UCSD-AML1 (cell line): Measurements from ENCODE around the gene IL1R2.

Experiments used
- DNase-seq: peaks from one replicate; lab custom pipeline; 2025; ENCODE audit not compliant: unreplicated experiment; lab: John Stamatoyannopoulos, UW

IL1R2 gene

DNA sequence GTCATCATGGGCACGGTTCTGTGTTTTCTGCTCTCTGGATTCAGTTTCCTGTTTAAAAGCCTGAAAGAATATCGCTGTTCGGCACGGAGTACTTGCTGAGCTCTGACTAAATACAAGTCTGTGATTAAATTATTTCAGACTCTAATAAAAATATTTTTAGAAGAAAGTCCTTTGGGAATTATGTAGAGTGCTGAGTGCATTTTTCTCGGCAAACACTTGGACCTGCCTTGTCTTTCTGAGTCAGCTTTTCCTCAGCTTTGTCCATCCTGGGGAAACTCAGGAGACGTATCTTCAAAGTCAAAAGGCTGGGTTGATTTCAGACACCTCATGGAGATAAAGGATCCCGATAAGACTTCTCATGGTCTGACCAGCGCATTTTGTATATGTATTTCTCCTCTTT lies 45.9 kb downstream of the IL1R2 start:
- DNase-seq = no peak

DNA sequence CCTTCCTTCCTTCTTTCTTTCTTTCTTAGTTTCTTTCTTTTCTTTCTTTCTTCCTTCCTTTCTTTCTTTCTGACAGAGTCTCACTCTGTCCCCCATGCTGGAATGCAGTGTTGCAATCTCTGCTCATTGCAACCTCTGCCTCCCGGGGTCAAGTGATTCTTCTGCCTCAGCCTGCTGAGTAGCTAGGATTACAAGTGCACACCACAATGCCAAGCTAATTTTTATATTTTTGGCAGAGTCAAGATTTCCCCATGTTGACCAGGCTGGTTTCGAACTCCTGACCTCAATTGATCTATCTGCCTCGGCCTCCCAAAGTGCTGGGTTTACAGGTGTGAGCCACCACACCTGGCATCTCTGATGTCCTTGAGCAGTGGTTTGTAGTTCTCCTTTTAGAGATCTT lies 48.5 kb downstream of the IL1R2 start:
- no peak for DNase-seq

DNA sequence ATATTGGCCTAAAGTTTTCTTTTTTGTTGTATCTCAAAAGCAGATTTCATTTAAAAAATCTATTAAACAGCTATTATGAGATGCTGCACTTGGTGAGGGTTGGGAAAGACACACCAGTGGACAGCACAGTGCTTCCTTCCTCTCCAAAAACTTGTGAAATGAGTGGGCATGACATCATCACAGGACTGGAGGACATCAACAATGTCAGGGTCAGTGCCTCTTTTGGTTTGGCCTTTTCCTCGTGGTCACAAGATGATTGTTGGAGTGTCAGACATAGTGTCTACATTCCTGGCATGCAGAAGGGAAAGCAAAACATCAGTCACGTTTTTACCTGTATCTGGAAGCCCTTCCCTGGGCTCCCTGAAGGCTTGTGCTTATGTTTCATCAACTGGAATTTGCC lies 49.6 kb downstream of the IL1R2 start:
- no peak for DNase-seq

DNA sequence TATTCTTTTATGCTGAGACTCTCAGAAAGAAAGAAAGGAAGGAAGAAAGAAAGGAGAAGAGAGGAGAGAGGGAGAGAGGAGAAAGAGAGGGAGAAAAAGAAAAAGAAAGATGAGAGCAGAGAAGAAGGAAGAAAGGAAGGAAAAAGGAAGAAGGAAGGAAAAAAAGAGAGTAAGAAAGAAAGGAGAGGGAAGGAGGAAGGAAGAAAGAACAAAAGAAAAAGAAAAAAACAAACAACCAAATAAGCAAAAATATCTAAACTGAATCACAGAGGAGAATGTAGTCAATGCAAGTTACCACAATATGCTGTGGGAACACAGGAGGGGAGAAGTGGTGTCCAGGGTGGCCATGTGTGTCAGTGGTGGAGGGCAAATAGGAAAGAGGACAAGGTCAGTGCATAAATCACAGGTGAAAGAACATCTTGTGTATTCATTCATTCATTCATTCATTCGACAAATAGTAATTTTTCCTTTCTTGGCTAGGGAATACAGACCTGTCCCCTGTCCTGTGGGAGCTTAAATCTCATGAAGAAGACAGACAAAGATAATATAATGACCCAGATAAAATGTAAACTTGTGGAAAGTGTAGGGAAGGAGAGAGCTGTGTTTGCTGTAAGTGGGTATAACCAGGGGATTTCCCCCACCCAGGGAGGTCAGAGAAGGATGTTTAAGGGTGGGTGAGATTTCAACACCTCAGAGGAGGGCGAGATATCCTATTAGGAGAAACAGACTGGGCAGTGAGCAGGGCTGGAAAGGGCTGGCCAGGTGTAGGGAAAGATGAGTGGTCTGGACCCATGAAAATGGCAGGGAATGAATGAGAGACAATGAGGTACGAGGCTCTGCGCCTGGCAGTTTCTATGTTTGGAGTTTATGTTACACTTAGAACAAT lies 50.7 kb downstream of the IL1R2 start:
- no peak for DNase-seq

DNA sequence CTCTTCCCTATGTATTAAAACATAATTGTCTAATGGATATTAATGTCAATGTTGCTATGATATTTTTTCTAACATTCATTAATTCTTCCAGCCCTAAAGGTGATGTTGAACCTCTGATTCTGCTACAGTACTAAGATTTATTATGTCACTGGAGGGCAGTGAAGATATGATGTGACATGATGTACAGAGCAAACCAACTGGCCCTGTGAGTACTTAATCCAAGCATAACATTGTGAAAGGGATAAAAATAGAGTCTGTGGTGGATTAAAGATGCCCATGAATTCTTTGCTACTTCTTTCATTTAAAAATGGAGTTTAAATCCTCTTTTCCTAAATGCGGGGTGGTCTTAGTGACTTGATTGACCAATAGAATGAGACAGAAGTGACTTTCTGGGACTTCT lies 51.8 kb downstream of the IL1R2 start:
- no peak for DNase-seq

DNA sequence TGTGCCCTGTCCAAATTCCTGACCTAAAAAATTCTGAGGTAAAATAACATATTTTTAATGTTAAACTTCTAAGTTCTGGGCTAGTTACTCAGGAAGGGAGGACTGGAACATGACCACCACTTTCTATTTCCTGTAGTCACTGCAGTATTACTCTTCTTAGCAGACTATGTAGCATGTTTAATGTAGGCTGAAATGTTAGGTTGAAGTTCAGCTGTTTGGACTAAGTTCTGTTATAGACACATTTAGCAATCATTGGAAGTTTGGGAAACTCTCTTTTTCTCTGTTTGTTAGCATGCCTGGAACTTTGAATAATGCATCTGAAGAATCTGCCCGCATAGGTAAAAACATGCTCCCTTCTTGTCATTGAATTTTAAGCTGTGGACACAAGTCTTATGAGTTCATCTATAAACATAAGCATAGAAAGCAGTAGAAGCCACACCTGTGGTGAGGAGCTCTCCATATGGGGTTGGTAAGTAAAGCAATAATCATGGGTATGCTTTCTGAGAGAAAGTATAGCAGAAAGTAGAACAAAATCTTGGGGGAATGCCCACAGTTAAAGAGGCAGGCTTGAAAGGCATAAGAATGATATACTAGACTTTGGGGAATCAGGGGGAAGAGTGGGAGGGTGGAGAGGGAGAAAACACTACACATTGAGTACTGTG lies 52.6 kb downstream of the IL1R2 start:
- DNase-seq = no peak

DNA sequence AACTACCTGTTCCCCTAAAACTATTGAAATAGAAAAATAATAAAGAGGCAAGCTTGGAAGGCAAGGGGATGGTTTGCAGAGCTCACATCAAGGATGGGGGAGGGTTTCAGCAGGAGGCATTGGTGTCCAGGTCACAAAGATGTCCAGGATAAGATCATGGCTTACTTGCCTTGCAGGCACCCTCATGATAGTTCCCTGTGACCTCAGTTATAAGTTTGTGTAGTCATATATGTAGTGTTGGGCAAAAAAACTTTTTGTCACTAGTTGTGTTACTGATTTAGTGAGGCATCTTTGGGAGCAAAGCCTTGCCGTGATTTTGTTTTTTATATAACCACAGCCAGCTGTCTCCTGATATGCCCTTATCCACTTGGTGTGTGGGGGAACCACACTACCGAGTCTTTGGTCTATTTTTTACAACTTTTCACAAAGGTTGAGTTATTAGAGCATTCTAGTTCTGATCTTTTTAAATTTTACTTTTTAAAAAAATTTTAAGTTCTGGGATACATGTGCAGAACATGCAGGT lies 53.3 kb downstream of the IL1R2 start:
- DNase-seq = no peak

DNA sequence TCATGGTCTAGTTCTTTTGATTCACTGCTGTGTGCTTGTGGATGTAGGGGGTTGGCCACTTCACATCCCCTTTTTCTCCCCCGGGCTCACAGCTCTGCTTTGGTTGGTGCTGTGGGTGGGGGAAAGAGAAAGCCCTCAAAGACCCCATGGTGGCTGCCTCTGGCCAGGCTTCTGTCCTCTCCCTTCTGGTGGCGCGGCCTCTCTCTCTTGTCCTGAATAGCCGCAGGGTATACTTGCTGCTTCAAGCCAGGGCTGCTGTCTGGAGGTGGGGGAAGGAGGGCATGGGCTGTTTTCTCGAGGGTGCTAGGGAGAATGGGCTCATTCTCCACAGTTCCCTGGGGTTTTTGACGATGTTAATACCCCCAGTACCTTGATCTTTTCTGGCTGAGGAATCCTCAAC lies 53.9 kb downstream of the IL1R2 start:
- DNase-seq = no peak

DNA sequence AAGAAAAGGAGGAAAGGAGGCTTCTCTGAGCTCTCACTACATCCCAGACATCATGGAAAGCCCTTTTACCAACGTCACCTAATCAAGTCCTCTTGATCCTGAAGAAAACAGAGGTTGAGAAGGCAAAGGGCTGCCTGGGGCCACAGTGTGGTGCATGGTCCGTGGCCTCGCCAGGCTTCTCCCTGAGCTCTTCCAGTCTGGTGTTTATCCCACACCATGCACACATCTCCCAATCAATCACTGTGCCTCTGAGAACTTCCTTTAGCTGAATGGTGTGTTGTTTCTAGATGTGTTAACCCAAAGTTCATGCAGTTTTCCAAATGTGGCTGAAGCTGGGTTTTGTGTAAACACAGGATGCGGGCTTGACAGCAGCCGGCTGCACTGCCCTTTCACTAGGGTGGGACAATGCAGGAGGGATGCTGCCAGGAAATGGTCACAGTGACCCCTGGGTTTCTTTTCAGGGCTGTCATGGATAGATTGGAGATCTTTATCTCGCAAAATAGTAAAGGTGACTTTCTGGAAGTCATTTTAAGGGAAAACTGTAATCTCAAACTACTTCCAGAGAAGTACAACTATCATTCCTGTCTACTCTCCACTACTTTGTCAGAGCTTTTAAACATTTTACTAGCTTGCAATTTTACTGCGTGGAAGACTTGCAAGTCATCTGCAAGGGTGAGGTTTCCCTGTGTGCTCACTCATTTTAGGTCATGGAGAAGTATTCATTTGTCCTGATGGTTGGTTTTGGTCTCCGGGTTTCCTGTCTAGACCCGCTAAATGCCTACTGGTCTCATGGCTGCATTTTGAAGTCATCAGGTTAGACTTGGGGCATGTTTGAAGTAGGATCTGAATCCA lies 54.6 kb downstream of the IL1R2 start:
- DNase-seq = peak; percentile 61

DNA sequence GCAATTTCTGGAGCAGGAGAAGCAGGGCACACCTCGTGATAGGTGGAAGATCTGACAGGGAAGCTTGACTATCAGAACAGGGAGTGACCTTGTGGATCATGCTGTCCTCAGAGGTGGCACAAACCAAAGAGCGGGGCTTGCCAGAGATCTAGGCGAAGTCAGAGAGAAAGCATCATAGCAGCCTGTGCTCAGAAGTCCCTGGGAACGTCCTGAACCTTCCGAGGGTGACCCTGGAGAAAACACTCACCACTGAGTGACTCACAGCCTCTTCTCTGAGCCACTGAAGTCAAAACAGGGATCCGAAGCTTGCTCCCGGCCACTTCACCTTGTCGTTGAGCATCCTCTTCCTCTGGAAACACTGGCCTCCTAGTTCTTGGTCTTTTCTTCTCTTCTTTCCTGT lies 56.7 kb downstream of the IL1R2 start:
- DNase-seq = no peak

DNA sequence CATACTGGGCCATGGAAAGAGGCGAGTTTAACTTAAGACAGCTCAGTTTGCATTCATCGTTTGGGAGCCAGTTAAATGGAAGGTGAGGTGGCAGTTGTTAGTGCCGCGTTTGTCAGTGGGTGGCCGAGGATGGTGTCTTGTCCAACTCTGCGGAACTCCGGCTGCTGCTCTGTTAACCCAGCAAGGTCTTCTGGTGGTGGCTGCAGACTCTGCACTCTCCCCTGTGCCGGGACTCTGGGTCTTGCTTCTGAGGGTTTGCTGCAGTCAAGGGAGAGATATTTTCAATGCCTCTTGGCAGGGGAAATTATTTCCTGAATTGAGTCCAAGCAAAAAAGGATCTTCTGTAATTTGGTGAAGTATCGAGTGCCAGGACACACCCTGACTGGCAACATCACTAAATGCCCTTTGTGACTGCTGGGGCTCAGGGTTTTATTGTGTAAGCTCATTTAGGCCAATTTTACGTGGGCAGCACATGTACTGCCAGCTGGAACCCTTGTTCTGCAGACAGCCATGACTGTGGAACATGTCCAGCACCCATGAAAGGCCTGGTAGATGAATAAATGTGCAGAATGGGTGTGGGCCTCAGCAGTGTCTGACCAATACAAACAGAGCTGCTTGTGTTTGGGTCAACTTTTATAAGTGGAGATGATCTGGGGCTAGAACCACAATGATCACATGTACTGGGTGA lies 58.1 kb downstream of the IL1R2 start:
- DNase-seq = no peak

DNA sequence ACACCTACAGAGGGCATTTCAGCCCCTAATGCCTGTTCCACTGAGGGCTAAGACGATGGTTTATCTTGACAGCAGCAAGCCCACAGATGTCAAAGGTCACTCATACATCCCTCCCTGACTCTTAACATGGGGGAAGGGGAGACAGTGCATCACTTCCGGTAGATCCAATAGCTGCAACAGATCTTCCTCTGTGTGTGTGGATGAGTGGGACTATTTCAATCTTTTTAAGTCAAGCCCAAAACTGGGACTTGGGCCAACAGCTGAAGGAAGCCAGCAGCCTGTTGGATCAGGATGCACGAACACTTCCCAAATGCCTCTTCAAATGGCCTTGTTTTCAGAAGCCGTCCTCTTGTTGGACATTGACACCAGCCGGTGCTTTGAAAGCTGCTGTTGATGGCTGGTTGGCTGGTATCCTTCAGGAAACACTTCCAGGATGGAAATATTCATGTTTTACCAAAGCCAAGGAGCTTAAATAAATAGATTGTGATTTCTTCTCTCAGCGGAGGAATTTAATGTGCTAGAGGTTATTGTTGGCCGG lies 59.2 kb downstream of the IL1R2 start:
- DNase-seq = no peak

DNA sequence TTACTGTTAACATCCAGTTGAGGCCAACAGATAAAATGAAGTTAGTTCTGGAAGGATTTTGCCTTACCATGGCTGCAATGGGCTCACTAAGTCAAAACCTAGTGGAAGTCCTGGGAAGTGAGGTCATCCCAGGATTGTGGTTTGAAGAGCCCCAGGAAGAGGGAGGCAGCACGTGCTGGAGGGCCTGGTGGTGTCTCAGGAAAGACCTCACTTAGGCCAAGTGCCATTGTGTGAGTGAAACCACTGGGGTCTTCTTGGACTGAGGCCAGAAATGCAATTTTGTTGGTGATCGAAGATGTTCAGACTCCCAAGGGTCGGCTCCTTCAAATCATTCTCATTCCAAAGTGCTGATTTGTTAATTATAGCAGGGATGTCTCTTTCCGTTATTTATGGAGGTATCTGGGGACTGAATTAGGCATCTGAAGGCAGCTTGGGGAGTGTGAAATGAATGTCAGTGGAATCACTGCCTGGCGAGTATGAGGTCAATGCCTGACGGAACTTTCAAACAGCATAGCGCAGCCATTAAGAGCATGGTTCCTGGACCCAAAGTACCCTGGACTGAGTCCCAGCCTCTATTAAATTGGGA lies 60.0 kb downstream of the IL1R2 start:
- DNase-seq = no peak

DNA sequence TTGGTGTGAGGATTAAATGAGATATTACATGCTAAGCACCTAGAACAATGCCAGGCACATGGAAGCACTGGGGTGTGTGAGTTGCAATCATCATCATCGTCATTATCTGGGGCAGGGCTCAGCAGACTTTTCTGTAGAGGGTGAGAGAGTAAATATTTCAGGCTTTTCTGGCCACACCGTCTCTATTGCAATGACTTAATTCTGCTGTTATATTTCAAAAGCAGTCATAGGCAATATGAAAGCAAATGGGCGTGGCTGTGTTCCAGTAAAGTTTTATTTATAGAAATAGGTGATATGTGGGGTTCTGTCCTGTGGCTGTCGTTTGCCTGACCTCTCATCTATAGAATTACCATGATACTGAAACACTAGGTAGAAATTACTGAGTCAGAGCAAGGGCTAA lies 60.6 kb downstream of the IL1R2 start:
- DNase-seq = no peak

DNA sequence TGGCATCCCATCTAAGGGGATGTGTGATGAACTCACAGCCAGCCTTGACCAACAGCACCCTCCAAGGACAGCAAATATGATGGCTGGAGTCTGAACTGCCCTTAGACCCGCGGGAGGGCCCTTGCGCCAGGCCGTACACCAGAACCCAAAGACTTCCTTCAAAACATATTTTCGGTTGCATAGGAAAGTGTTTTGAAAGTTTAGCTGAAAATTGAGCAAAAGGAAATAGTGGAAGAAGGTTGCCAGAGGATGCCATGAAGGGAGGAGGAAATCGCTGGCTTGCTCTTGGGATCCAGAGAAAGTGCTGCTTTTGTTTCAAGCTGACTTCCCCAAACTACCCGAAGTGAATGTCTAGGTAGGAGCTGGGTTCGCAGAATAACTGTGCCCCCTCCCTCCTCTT lies 61.3 kb downstream of the IL1R2 start:
- DNase-seq = no peak

DNA sequence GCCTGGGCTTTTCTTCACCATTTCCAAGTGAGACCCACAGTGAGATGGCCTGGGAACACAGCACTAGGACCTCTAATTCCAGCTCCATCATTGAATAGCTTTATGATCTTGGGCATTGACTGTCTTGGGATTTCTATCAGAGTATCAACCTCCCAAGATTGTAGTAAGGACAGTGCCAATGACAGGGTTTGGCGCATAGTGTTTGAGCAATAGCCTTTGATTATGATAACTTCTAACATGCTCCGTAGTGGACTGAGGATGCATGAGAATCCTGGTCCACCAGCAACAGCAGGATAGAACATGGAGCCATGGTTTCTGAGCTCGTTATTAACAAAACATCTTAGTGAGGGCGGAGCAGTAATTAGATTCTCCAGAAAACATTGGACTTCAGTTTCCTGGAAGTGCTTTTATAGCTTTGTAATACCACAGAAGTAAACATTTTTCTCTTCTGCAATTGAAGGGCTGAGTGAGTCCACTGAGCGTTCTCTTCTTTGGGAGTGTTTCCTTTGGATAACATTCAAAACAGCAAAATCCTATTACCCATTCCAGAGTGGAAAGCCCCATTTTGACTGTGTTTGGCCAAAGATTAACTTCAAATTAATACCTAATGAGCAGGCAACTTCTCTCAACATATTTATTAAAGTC lies 63.7 kb downstream of the IL1R2 start:
- no peak for DNase-seq

DNA sequence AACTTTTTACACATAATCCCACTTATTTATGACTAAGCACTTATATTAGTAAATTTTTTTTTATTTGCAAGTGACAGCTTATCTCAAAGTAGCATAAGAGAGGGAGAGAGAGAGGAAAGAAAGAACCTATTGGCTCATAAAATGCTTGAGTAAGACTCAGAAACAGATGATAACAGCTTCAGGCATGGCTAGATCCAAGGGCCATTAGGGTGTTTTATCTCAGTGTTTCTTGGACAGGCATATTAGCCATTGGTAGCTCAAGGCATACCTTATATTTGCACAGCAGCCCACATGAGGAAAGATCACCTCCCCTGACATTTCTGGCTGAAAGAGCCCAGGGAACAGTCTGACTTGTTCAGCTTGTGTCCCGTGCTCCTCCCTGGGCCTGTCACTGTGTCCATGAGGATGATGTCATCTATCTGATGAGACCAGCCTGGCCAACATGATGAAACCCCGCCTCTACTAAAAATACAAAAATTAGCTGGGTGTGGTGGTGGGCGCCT lies 64.4 kb downstream of the IL1R2 start:
- no peak for DNase-seq

DNA sequence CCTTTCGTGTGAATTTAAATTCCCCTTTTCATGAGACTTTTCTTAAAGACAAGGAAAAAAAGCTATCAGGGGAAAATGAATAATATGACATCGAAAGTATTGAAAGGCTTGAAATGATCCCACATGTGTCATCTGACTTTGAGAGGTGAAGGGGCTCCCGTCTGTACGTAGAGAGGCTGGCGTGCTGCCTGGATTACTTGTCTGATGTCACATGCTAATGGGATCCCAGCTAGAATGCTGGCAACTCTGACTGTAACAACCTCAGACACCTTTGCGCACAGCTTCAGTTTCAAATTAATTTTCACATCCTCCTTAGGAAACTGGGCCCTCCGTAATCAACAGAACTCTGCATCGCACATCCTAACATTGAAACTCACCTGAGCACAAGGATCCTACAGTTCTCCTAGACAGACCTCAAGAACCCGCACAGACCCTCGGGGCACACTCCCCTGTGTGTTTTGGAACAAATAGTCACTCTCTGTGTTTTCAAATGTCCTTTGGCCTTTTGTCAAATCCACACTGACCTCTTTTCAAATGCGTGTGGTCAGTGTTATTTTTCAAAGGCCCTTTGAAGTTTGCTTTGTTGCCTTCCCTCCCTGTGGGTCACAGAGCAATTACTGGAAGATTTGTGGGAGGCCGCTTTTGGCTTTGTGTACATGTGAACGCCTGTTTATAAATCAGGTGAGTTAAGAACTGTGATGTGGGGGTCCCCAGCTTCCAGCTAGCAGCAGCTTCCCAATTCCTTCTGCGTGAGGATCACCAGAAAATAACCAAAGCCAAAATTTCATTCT lies 65.9 kb downstream of the IL1R2 start:
- no peak for DNase-seq
